Breast epithelium (tissue), 4 donors: ENCODE measurements around the gene RUNX3. TPM values are rescaled to one million over a fixed set of nuclear protein-coding genes. Genes with fewer than 3 reads are reported as not detected.
A peak's percentile ranks its signal among the peaks of the same experiment; 100 is the strongest.

Experiments used
- DNase-seq, 2 donors: peaks; one replicate each; pipeline ENCODE4 v3.0.0-alpha.2; 2019; ENCODE audit warnings: low spot score in 2 of 2
- H3K27ac ChIP-seq, 2 donors: fragments of 200-600 bp; sonication (generic) in 1 of 2; one replicate each; pipeline ENCODE4 v1.5.1; 2016 to 2019; ENCODE audit warnings: mild to moderate bottlenecking in 1 of 2
- H3K27me3 ChIP-seq, 2 donors: fragments of 200-600 bp; sonication (generic) in 1 of 2; one replicate each; pipeline versions ENCODE4 v1.5.1 to v1.6.0; 2017 to 2019; ENCODE audit warnings: control low read depth in 1 of 2, mild to moderate bottlenecking in 1 of 2
- H3K36me3 ChIP-seq: fragments of 200-600 bp; one replicate; pipeline ENCODE4 v1.5.1; 2019
- H3K4me1 ChIP-seq, 2 donors: fragments of 200-600 bp; sonication (generic); one replicate each; pipeline ENCODE4 v1.5.1; 2016 to 2019; ENCODE audit warnings: control low read depth in 1 of 2
- H3K4me3 ChIP-seq, 3 donors: fragments of 200-600 bp; sonication (generic); 1 replicate in 2 of 3; 2 replicates in 1 of 3; pipeline ENCODE4 v1.5.1; 2016 to 2019; ENCODE audit warnings: mild to moderate bottlenecking in 3 of 3, moderate library complexity in 2 of 3
- H3K9me3 ChIP-seq, 2 donors: fragments of 200-600 bp; sonication (generic) in 1 of 2; one replicate each; pipeline ENCODE4 v1.5.1; 2016 to 2019; ENCODE audit warnings: control low read depth in 1 of 2
- CTCF ChIP-seq, 3 donors: fragments of 450-650 bp; IDR thresholded peaks; one replicate each; pipeline ENCODE4 v1.5.1; 2016 to 2017; ENCODE audit warnings: antibody characterized with exemption in 3 of 3, mild to moderate bottlenecking in 3 of 3, moderate library complexity in 3 of 3
- POLR2A ChIP-seq: fragments of 450-650 bp; IDR thresholded peaks from one replicate; pipeline ENCODE4 v1.6.1; 2016; ENCODE audit warnings: antibody characterized with exemption, mild to moderate bottlenecking, moderate library complexity
- POLR2AphosphoS5 ChIP-seq, 3 donors: sonication (generic); formaldehyde crosslinking; IDR thresholded peaks; one replicate each; pipeline ENCODE4 v1.6.1; 2017; ENCODE audit warnings: antibody characterized with exemption in 3 of 3
- intact Hi-C: fragments of 100-400 bp; cut with DNase I; formaldehyde crosslinking; loops from one replicate; pipeline ENCODE4 v1.15.1; 2023; ENCODE audit warnings: low total_unique reads
- total RNA-seq, 3 donors: library from RNA; depleted of rRNA; stranded (reverse); fragments of >200 nt; gene quantifications; one replicate each; pipeline ENCODE4 v1.1.0, GENCODE V29; 2016

RUNX3 gene
- total RNA-seq, 3 donors from 2014 or later = 1.9 to 9.1 (median 5.6) TPM

DNA sequence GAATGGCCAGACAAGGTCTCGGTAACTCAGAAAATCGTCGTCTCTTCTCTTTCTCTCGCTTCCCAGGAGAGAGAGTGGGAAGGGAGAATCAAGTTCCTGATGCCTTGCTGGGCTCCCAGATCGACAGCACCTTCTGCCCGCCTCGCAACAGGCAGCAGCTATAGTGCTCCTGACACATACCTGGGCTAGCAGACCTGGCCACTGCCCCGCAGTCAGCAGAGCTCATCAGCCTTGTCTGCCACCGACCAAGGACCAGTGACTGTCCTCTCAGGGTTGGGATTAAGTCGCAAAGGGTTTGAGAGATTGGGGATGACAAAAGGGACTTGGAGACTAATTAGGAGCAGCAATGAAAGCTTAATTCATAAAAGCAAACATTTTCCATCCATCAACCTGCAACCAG, 4.1 kb downstream of the RUNX3 start:
- DNase-seq = no peak
- peak overlapping the region; percentile 43 to 55 for H3K27ac ChIP-seq
- no peaks in the 10 kb centered on the region for H3K9me3 ChIP-seq
- peaks cover 6 to 51% of the 10 kb centered on the region in 2 donors for H3K27me3 ChIP-seq
- H3K4me1 ChIP-seq = no peaks in the 10 kb centered on the region
- intact Hi-C loops = no loop called here
- peak overlapping the region in 1 of 3 donors; percentile 18 for H3K4me3 ChIP-seq
- H3K36me3 ChIP-seq = no peaks in the 10 kb centered on the region
- TF ChIP-seq POLR2A (no peak), POLR2AphosphoS5 (IDR thresholded peaks at IDR 0.05) (no peak), CTCF (IDR thresholded peaks at IDR 0.05) (no peak)

DNA sequence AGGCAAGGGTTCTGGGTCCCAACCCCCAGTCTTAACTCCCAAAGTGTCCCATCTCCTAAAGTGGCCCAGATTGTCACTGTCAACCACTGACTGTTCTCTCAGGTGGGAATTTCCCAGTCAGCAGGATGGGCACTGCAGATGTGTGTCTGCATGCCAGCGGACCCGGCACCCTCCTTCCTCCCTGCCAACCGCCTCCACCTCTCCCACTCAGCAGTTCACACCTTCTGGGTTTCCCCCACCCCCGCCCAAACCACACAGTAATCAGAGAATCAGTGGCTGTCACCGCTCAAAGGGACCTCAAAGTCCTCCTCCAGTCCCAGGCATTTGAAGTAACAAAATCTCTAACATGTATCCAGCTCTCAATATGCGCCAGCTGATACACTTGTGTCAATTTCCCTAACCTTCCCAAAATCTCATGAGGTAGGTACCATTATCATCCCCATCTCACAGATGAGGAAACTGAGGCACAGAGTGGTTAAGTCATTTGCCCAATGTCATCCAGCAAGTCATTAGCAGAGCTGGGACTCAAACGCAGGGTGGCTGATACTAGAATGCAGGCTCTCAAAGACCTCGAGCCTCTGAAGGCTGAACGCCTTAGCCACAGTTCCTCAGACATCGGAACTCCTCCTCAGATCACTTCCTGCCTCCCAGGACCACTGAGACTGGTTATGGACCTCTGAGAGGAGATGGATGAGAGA, 4.8 kb downstream of the RUNX3 start:
- no peak for DNase-seq
- Histone ChIP-seq H3K4me3 (no peak overlapping the region), H3K27ac (peak overlapping the region in 1 of 2 donors; percentile 43), H3K9me3 (no peaks in the 10 kb centered on the region), H3K27me3 (peaks cover 3 to 43% of the 10 kb centered on the region in 2 donors), H3K4me1 (no peaks in the 10 kb centered on the region), H3K36me3 (no peaks in the 10 kb centered on the region)
- intact Hi-C loops = no loop called here
- TF ChIP-seq POLR2A = no peak
- TF ChIP-seq POLR2AphosphoS5 (IDR thresholded peaks at IDR 0.05) = no peak
- no peak for TF ChIP-seq CTCF (IDR thresholded peaks at IDR 0.05)

GRCh38 chr1:24923485-24924113, 6.5 kb downstream of the RUNX3 start:
- Histone ChIP-seq H3K9me3 (no peaks in the 10 kb centered on the region), H3K27me3 (peaks cover 0 to 30% of the 10 kb centered on the region in 2 donors), H3K4me1 (no peaks in the 10 kb centered on the region), H3K36me3 (no peaks in the 10 kb centered on the region), H3K4me3 (no peak overlapping the region), H3K27ac (no peak overlapping the region)
- DNase-seq = no peak
- TF ChIP-seq POLR2AphosphoS5 (IDR thresholded peaks at IDR 0.05) (no peak), CTCF (IDR thresholded peaks at IDR 0.05) (no peak), POLR2A (no peak)
- intact Hi-C loops = loop anchor here (2.0 kb wide), 1 partner anchor 283 kb away; no protein-coding TSS in a partner anchor

GRCh38 chr1:24921938-24922662, 8.0 kb downstream of the RUNX3 start:
- TF ChIP-seq POLR2AphosphoS5 (IDR thresholded peaks at IDR 0.05) (no peak), POLR2A (no peak), CTCF (IDR thresholded peaks at IDR 0.05) (no peak)
- Histone ChIP-seq H3K9me3 (no peaks in the 10 kb centered on the region), H3K4me3 (no peak overlapping the region), H3K27ac (no peak overlapping the region), H3K27me3 (peaks cover 0 to 18% of the 10 kb centered on the region in 2 donors), H3K4me1 (no peaks in the 10 kb centered on the region), H3K36me3 (no peaks in the 10 kb centered on the region)
- DNase-seq = no peak
- intact Hi-C loops = loop anchor here (2.0 kb wide), 1 partner anchor 285 kb away; no protein-coding TSS in a partner anchor

- DNase-seq = no peak
- Histone ChIP-seq H3K9me3 (no peaks in the 10 kb centered on the region), H3K4me3 (no peak overlapping the region), H3K27me3 (peaks cover 0 to 12% of the 10 kb centered on the region in 2 donors), H3K4me1 (no peaks in the 10 kb centered on the region), H3K27ac (no peak overlapping the region), H3K36me3 (no peaks in the 10 kb centered on the region)
- intact Hi-C loops = no loop called here
- TF ChIP-seq POLR2A (no peak), POLR2AphosphoS5 (IDR thresholded peaks at IDR 0.05) (no peak), CTCF (IDR thresholded peaks at IDR 0.05) (no peak)
Observed at GRCh38 chr1:24921412-24921811, 8.7 kb downstream of the RUNX3 start.
